PC-9 (cell line): ENCODE data around the gene THAP7. TPM values are rescaled to one million over a fixed set of nuclear protein-coding genes. Genes with fewer than 3 reads are reported as not detected.

ENCODE experiments used
- BruUV-seq: library from RNA; stranded (reverse); fragments of 400-500 nt; replicated peaks from 2 replicates; lab custom pipeline; 2021; lab: Mats Ljungman, UMichigan
- CTCF ChIA-PET: fragments of 300-600 bp; sonication (Branson Sonifier 250); formaldehyde crosslinking; loops from one replicate; lab custom pipeline; 2022; ENCODE audit warnings: antibody characterized with exemption; lab: Charles Lee
- POLR2A ChIA-PET: fragments of 300-600 bp; sonication (Branson Sonifier 250); formaldehyde crosslinking; loops from one replicate; lab custom pipeline; 2022; ENCODE audit warnings: antibody characterized with exemption; ENCODE audit not compliant: unreplicated experiment; lab: Charles Lee
- DNase-seq, 2 experiments: peaks; one replicate each; pipeline versions ENCODE4 v3.0.0 to v3.0.0-alpha.2; 2015 to 2022; ENCODE audit warnings: mixed read lengths in 1 of 2
- H2AFZ ChIP-seq: fragments of 200-600 bp; sonication (generic); 2 replicates; pipeline ENCODE4 v1.8.1; 2017; ENCODE audit warnings: antibody characterized with exemption
- H3F3A ChIP-seq: fragments of 200-600 bp; sonication (generic); 2 replicates; pipeline ENCODE4 v1.8.1; 2017; ENCODE audit warnings: antibody characterized with exemption, mild to moderate bottlenecking, low read depth; ENCODE audit not compliant: insufficient read depth
- H3K27ac ChIP-seq: fragments of 200-600 bp; sonication (generic); 2 replicates; pipeline ENCODE4 v1.6.1; 2016; ENCODE audit warnings: mixed run types
- H3K27me3 ChIP-seq: fragments of 200-600 bp; sonication (generic); 2 replicates; pipeline ENCODE4 v1.6.1; 2016; ENCODE audit warnings: low read depth, mixed run types; ENCODE audit not compliant: insufficient read depth
- H3K36me3 ChIP-seq: fragments of 200-600 bp; sonication (generic); 2 replicates; pipeline ENCODE4 v1.6.1; 2016; ENCODE audit warnings: low read depth, mixed run types
- H3K4me1 ChIP-seq: fragments of 200-600 bp; sonication (generic); replicated peaks from 2 replicates; pipeline ENCODE4 v1.6.1; 2016; ENCODE audit warnings: mixed run types; ENCODE audit not compliant: insufficient read depth
- H3K4me2 ChIP-seq: fragments of 200-600 bp; sonication (generic); 2 replicates; pipeline ENCODE4 v1.6.1; 2017; ENCODE audit warnings: mixed run types
- H3K4me3 ChIP-seq: fragments of 200-600 bp; sonication (generic); 2 replicates; pipeline ENCODE4 v1.6.1; 2016; ENCODE audit warnings: mixed run types
- H3K79me2 ChIP-seq: fragments of 200-600 bp; sonication (generic); 2 replicates; pipeline ENCODE4 v1.6.1; 2017; ENCODE audit warnings: low read depth, mixed run types
- H3K9me2 ChIP-seq: fragments of 200-600 bp; sonication (generic); 2 replicates; pipeline ENCODE4 v1.8.1; 2017; ENCODE audit warnings: mild to moderate bottlenecking; ENCODE audit not compliant: insufficient read depth
- H3K9me3 ChIP-seq: fragments of 200-600 bp; sonication (generic); 2 replicates; pipeline ENCODE4 v1.8.1; 2016; ENCODE audit warnings: low read depth; ENCODE audit not compliant: insufficient read depth
- H4K20me1 ChIP-seq: fragments of 200-600 bp; sonication (generic); 2 replicates; pipeline ENCODE4 v1.8.1; 2017; ENCODE audit not compliant: insufficient read depth
- EZH2 ChIP-seq: fragments of 200-600 bp; sonication (generic); IDR thresholded peaks from 2 replicates; pipeline ENCODE4 v1.8.0; 2017; ENCODE audit warnings: antibody characterized with exemption, low read depth
- intact Hi-C: fragments of 100-400 bp; cut with micrococcal nuclease; formaldehyde crosslinking; loops from one replicate; pipeline ENCODE4 v1.10.0; 2022; ENCODE audit not compliant: unreplicated experiment
- total RNA-seq: library from RNA; stranded (reverse); gene quantifications from 2 replicates; pipeline ENCODE4 v1.2.3, GENCODE V29; 2021
- TF ChIP-seq, protein P1 (sequence below): fragments of 200-600 bp; sonication (generic); conservative IDR thresholded peaks from 2 replicates; pipeline ENCODE4 v1.6.1; 2017; ENCODE audit warnings: mixed run types, antibody characterized with exemption, mild to moderate bottlenecking, moderate library complexity

THAP7 gene
- total RNA-seq, 1 experiment from 2014 or later, result 17.0 TPM

DNA sequence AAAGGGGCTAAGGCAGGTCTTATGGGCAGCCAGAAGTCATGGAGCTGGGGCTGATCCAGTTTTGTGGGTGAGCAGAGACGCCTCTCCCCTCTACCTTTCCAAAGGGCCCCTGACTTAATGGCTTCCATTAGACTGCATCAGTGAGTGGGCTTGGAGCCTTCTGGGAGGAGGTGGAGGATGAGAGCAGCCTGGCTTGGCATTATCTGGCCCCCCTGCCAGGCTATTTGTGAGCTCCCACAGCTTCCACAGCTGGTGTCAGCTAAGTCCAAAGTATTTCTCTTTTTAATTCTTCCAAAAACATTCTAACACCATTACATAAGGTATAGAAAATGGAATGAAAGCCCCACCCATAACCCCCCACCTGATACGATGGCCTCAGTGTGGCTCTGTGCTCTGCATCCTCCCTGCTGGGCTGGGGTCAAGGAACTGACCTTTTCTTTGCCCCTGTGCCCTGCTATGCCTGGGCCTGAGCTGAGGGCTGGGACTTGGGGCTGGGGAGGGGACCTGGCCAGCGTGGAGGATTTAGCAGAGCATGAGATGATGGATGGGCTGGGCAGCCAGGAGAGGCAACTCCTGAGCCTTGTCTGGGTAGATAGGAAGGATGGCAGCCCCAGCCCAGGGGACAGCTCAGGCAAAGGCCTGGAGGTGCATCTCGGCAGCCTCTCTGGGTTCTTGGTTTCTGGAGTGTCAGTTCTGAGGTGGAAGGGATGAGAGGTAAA is 30.8 kb downstream of the THAP7 start:
- intact Hi-C loops, result no loop called here
- Histone ChIP-seq H3K4me1 (no peaks in the 10 kb centered on the region), H3K4me2 (no peak overlapping the region), H2AFZ (no peak overlapping the region), H3K27me3 (no peaks in the 10 kb centered on the region), H3K9me2 (no peaks in the 10 kb centered on the region), H4K20me1 (no peaks in the 10 kb centered on the region), H3K27ac (no peak overlapping the region), H3K4me3 (no peak overlapping the region), H3K9me3 (no peaks in the 10 kb centered on the region), H3K79me2 (no peaks in the 10 kb centered on the region), H3F3A (no peaks in the 10 kb centered on the region), H3K36me3 (no peaks in the 10 kb centered on the region)
- ChIA-PET CTCF (interaction anchor here (0.5 kb wide), 1 partner anchor 204 kb away, joined by 6 read pairs; no protein-coding TSS in a partner anchor), POLR2A (interaction anchor here (0.6 kb wide), 1 partner anchor 134 kb away, joined by 4 read pairs; no protein-coding TSS in a partner anchor)
- no peak for DNase-seq
- BruUV-seq, result no TSS peak
- no peak for TF ChIP-seq EZH2
- TF ChIP-seq, protein P1, sequence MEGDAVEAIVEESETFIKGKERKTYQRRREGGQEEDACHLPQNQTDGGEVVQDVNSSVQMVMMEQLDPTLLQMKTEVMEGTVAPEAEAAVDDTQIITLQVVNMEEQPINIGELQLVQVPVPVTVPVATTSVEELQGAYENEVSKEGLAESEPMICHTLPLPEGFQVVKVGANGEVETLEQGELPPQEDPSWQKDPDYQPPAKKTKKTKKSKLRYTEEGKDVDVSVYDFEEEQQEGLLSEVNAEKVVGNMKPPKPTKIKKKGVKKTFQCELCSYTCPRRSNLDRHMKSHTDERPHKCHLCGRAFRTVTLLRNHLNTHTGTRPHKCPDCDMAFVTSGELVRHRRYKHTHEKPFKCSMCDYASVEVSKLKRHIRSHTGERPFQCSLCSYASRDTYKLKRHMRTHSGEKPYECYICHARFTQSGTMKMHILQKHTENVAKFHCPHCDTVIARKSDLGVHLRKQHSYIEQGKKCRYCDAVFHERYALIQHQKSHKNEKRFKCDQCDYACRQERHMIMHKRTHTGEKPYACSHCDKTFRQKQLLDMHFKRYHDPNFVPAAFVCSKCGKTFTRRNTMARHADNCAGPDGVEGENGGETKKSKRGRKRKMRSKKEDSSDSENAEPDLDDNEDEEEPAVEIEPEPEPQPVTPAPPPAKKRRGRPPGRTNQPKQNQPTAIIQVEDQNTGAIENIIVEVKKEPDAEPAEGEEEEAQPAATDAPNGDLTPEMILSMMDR, result no peak

DNA sequence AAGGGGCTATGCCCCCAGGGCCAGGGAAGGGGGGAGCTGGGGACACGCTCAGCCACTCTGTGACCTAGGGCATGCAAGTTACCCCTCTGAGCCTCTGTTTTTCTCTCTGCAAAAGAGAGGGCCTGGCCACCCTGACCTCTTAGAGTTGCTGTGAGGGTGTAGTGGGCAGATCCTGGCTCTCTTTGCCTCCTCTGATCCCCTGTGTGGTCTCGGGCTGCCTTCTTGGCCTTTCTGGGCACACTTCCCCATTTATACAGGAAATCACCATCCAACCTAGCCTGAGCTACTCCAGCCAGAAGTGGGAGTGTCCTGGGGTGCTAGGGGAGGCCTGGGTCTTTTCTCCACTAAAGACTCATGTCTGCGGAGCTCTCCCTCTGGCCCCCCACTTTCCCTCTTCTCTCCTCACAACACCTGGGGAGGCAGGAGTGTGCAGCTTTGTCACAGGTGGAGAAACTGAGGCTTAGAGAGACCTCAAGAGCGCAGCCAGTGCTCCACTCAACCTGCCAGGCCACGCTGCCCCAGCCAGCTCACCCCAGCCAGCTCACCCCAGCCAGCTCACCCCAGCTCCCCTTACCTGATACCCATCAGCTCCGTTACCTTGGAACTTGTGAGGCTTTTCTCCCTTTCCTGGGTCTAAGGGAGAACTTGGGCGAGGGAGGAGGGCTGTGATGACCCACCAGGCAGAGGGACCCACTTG is 33.5 kb downstream of the THAP7 start:
- no TSS peak for BruUV-seq
- POLR2A ChIA-PET, result no interaction called here

DNA sequence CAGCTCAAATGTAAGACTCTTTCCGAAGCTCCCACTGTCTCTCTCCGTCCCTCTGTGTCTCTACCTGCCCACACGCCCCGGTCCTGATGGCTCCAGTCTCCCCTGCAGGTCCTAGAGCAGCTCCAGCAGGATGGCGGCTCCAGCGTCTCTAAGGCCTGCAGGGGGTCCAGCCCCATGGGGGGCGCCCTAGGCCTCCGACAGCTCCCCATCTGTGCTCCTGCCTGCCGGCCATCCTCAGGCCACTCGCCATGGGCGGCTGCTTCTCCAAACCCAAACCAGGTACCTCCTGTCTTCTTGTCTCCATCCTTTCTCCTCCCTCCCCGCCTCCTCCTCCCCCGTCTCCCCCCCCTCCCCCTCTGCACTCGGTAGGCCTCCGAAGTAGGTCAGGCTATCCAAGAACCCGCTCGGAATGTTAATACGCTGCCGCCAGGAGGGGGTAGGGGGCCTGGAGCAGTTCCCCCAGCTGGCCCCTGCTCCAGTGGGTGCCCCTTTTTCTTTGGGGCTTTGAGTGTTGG is 34.2 kb downstream of the THAP7 start:
- no peak overlapping the region for H3K4me3 ChIP-seq
- no peaks in the 10 kb centered on the region for H4K20me1 ChIP-seq
- no peaks in the 10 kb centered on the region for H3K79me2 ChIP-seq
- no peaks in the 10 kb centered on the region for H3K4me1 ChIP-seq
- H3K27ac ChIP-seq, result no peak overlapping the region
- CTCF ChIA-PET, result no interaction called here
- no peak for DNase-seq
- no peaks in the 10 kb centered on the region for H3K9me3 ChIP-seq
- no peaks in the 10 kb centered on the region for H3F3A ChIP-seq
- POLR2A ChIA-PET, result interaction anchor here (0.6 kb wide), 1 partner anchor 88 kb away, joined by 6 read pairs; no protein-coding TSS in a partner anchor
- no peaks in the 10 kb centered on the region for H3K36me3 ChIP-seq
- no peaks in the 10 kb centered on the region for H3K9me2 ChIP-seq
- BruUV-seq, result no TSS peak
- H3K4me2 ChIP-seq, result no peak overlapping the region
- intact Hi-C loops, result no loop called here
- no peak overlapping the region for H2AFZ ChIP-seq
- TF ChIP-seq, protein P1, result no peak
- no peak for TF ChIP-seq EZH2
- H3K27me3 ChIP-seq, result no peaks in the 10 kb centered on the region

More for the DNA sequence above, 33.5 kb downstream of the THAP7 start:
- CTCF ChIA-PET, result no interaction called here
- H3K36me3 ChIP-seq, result no peaks in the 10 kb centered on the region
- no peaks in the 10 kb centered on the region for H4K20me1 ChIP-seq
- H3K79me2 ChIP-seq, result no peaks in the 10 kb centered on the region
- intact Hi-C loops, result no loop called here
- no peak overlapping the region for H2AFZ ChIP-seq
- DNase-seq, result no peak
- no peaks in the 10 kb centered on the region for H3K9me2 ChIP-seq
- H3K27ac ChIP-seq, result no peak overlapping the region
- no peaks in the 10 kb centered on the region for H3F3A ChIP-seq
- no peak for TF ChIP-seq EZH2
- TF ChIP-seq, protein P1, result no peak
- no peak overlapping the region for H3K4me3 ChIP-seq
- H3K4me2 ChIP-seq, result no peak overlapping the region
- H3K9me3 ChIP-seq, result no peaks in the 10 kb centered on the region
- H3K4me1 ChIP-seq, result no peaks in the 10 kb centered on the region
- no peaks in the 10 kb centered on the region for H3K27me3 ChIP-seq
